ENCODE data around the gene PLCD1. TPM values are rescaled to one million over a fixed set of nuclear protein-coding genes. Genes with fewer than 3 reads are reported as not detected.
"Not testable (repeated sequence)": the region's sequence is repeated elsewhere in the genome, so short reads cannot be mapped to it uniquely, and the experiment has no call there.

The PLCD1 gene
- total RNA-seq, 1 donor = 15.5 TPM

- TF ChIP-seq CTCF (IDR thresholded peaks at IDR 0.05; ENCODE audit: insufficient read depth, low read depth, low read length) = no peak
- no peak for DNase-seq (ENCODE audit: low read depth)
Measured at GRCh38 chr3:38036906-38037305, 7.5 kb upstream of the PLCD1 start.

GRCh38 chr3:38036286-38036685 lies 6.8 kb upstream of the PLCD1 start:
- H3K4me3 ChIP-seq (ENCODE audit: low read depth, low read length) = no peak overlapping the region
- TF ChIP-seq CTCF (IDR thresholded peaks at IDR 0.05; ENCODE audit: insufficient read depth, low read depth, low read length) = no peak
- no peak for DNase-seq (ENCODE audit: low read depth)

More at GRCh38 chr3:38036906-38037305, 7.5 kb upstream of the PLCD1 start:
- H3K4me3 ChIP-seq (ENCODE audit: low read depth, low read length) = no peak overlapping the region

- DNase-seq (ENCODE audit: low read depth) = not testable (repeated sequence)
Measured at GRCh38 chr3:38034335-38034734, 4.9 kb upstream of the PLCD1 start.

GRCh38 chr3:38033586-38033985 lies 4.1 kb upstream of the PLCD1 start:
- not testable (repeated sequence) for H3K4me3 ChIP-seq (ENCODE audit: low read depth, low read length); DNase-seq (ENCODE audit: low read depth)

More at GRCh38 chr3:38034335-38034734, 4.9 kb upstream of the PLCD1 start:
- H3K4me3 ChIP-seq (ENCODE audit: low read depth, low read length) = not testable (repeated sequence)

- no peak for DNase-seq (ENCODE audit: low read depth)
- no peak for TF ChIP-seq CTCF (IDR thresholded peaks at IDR 0.05; ENCODE audit: insufficient read depth, low read depth, low read length)
- H3K4me3 ChIP-seq (ENCODE audit: low read depth, low read length) = no peak overlapping the region
Measured at GRCh38 chr3:38032328-38032865, 3.0 kb upstream of the PLCD1 start.

GRCh38 chr3:38031022-38031994 lies 1.9 kb upstream of the PLCD1 start:
- no peak overlapping the region for H3K4me3 ChIP-seq (ENCODE audit: low read depth, low read length)
- no peak for TF ChIP-seq CTCF (IDR thresholded peaks at IDR 0.05; ENCODE audit: insufficient read depth, low read depth, low read length)
- DNase-seq (ENCODE audit: low read depth) = no peak

GRCh38 chr3:38030126-38031021 lies 932 bp upstream of the PLCD1 start:
- no peak for DNase-seq (ENCODE audit: low read depth)
- TF ChIP-seq CTCF (IDR thresholded peaks at IDR 0.05; ENCODE audit: insufficient read depth, low read depth, low read length) = no peak
- H3K4me3 ChIP-seq (ENCODE audit: low read depth, low read length) = peak overlapping the region; percentile 72
